Measurements from ENCODE around the gene SLIT1. TPM values are rescaled to one million over a fixed set of nuclear protein-coding genes. Genes with fewer than 3 reads are reported as not detected.

The SLIT1 gene
- total and polyA plus RNA-seq, 2 donors: 0.19 to 0.58 TPM

- H3K4me3 ChIP-seq (ENCODE audit: low read depth, low read length): no peak overlapping the region
- H3K4me1 ChIP-seq (ENCODE audit: insufficient read depth): no peaks in the 10 kb centered on the region
- no peak overlapping the region for H3K27ac ChIP-seq (ENCODE audit: low read depth)
- DNase-seq (ENCODE audit: extremely low spot score): no peak
- WGBS: 88% methylated on average over 5 of the region's 5 CpGs
- H3K36me3 ChIP-seq (ENCODE audit: insufficient read depth): no peaks in the 10 kb centered on the region
Observed at GRCh38 chr10:97017474-97017903, 168.3 kb downstream of the SLIT1 start.

GRCh38 chr10:97016728-97017473, 168.9 kb downstream of the SLIT1 start:
- Histone ChIP-seq H3K4me1 (ENCODE audit: insufficient read depth) (no peaks in the 10 kb centered on the region), H3K27ac (ENCODE audit: low read depth) (no peak overlapping the region), H3K36me3 (ENCODE audit: insufficient read depth) (no peaks in the 10 kb centered on the region), H3K4me3 (ENCODE audit: low read depth, low read length) (no peak overlapping the region)
- WGBS: 84% methylated on average over 15 of the region's 15 CpGs
- DNase-seq (ENCODE audit: extremely low spot score): no peak

GRCh38 chr10:97015240-97015639, 170.5 kb downstream of the SLIT1 start:
- DNase-seq (ENCODE audit: extremely low spot score): no peak
- H3K4me3 ChIP-seq (ENCODE audit: low read depth, low read length): no peak overlapping the region
- WGBS: 48% methylated on average over 1 of the region's 1 CpG

GRCh38 chr10:97013983-97014382, 171.8 kb downstream of the SLIT1 start:
- Histone ChIP-seq H3K4me3 (ENCODE audit: low read depth, low read length) (no peak overlapping the region), H3K27ac (ENCODE audit: low read depth) (no peak overlapping the region), H3K4me1 (ENCODE audit: insufficient read depth) (no peaks in the 10 kb centered on the region), H3K36me3 (ENCODE audit: insufficient read depth) (no peaks in the 10 kb centered on the region)
- WGBS: 93% methylated on average over 8 of the region's 8 CpGs
- no peak for DNase-seq (ENCODE audit: extremely low spot score)

More at GRCh38 chr10:97015240-97015639, 170.5 kb downstream of the SLIT1 start:
- H3K4me1 ChIP-seq (ENCODE audit: insufficient read depth): no peaks in the 10 kb centered on the region
- no peak overlapping the region for H3K27ac ChIP-seq (ENCODE audit: low read depth)
- no peaks in the 10 kb centered on the region for H3K36me3 ChIP-seq (ENCODE audit: insufficient read depth)

GRCh38 chr10:97013568-97013967, 172.2 kb downstream of the SLIT1 start:
- no peaks in the 10 kb centered on the region for H3K36me3 ChIP-seq (ENCODE audit: insufficient read depth)
- 93% methylated on average over 8 of the region's 8 CpGs for WGBS
- no peak for DNase-seq (ENCODE audit: extremely low spot score)
- no peak overlapping the region for H3K27ac ChIP-seq (ENCODE audit: low read depth)
- H3K4me3 ChIP-seq (ENCODE audit: low read depth, low read length): no peak overlapping the region
- H3K4me1 ChIP-seq (ENCODE audit: insufficient read depth): no peaks in the 10 kb centered on the region

- H3K4me1 ChIP-seq (ENCODE audit: insufficient read depth): no peaks in the 10 kb centered on the region
- H3K36me3 ChIP-seq (ENCODE audit: insufficient read depth): no peaks in the 10 kb centered on the region
- DNase-seq (ENCODE audit: extremely low spot score): no peak
- H3K27ac ChIP-seq (ENCODE audit: low read depth): no peak overlapping the region
- WGBS: 87% methylated on average over 8 of the region's 8 CpGs
- H3K4me3 ChIP-seq (ENCODE audit: low read depth, low read length): no peak overlapping the region
Observed at GRCh38 chr10:97012470-97012869, 173.3 kb downstream of the SLIT1 start.

GRCh38 chr10:97011397-97011796, 174.4 kb downstream of the SLIT1 start:
- no peak overlapping the region for H3K27ac ChIP-seq (ENCODE audit: low read depth)
- DNase-seq (ENCODE audit: extremely low spot score): no peak
- no peaks in the 10 kb centered on the region for H3K36me3 ChIP-seq (ENCODE audit: insufficient read depth)

GRCh38 chr10:97010695-97011206, 175.0 kb downstream of the SLIT1 start:
- Histone ChIP-seq H3K36me3 (ENCODE audit: insufficient read depth) (no peaks in the 10 kb centered on the region), H3K4me3 (ENCODE audit: low read depth, low read length) (no peak overlapping the region), H3K4me1 (ENCODE audit: insufficient read depth) (no peaks in the 10 kb centered on the region), H3K27ac (ENCODE audit: low read depth) (no peak overlapping the region)
- 94% methylated on average over 4 of the region's 4 CpGs for WGBS
- no peak for DNase-seq (ENCODE audit: extremely low spot score)

More at GRCh38 chr10:97011397-97011796, 174.4 kb downstream of the SLIT1 start:
- H3K4me1 ChIP-seq (ENCODE audit: insufficient read depth): no peaks in the 10 kb centered on the region
- H3K4me3 ChIP-seq (ENCODE audit: low read depth, low read length): no peak overlapping the region

GRCh38 chr10:97007417-97007816, 178.3 kb downstream of the SLIT1 start:
- no peak overlapping the region for H3K27ac ChIP-seq (ENCODE audit: low read depth)
- H3K36me3 ChIP-seq (ENCODE audit: insufficient read depth): no peaks in the 10 kb centered on the region
- H3K4me3 ChIP-seq (ENCODE audit: low read depth, low read length): no peak overlapping the region
- no peak for DNase-seq (ENCODE audit: extremely low spot score)
- H3K4me1 ChIP-seq (ENCODE audit: insufficient read depth): no peaks in the 10 kb centered on the region
- WGBS: 48% methylated on average over 1 of the region's 1 CpG

- no peaks in the 10 kb centered on the region for H3K36me3 ChIP-seq (ENCODE audit: insufficient read depth)
- H3K4me1 ChIP-seq (ENCODE audit: insufficient read depth): no peaks in the 10 kb centered on the region
- DNase-seq (ENCODE audit: extremely low spot score): no peak
- no peak overlapping the region for H3K27ac ChIP-seq (ENCODE audit: low read depth)
- no peak overlapping the region for H3K4me3 ChIP-seq (ENCODE audit: low read depth, low read length)
- 84% methylated on average over 6 of the region's 6 CpGs for WGBS
Observed at GRCh38 chr10:97006364-97006763, 179.4 kb downstream of the SLIT1 start.

GRCh38 chr10:97005349-97005748, 180.4 kb downstream of the SLIT1 start:
- DNase-seq (ENCODE audit: extremely low spot score): no peak
- no peaks in the 10 kb centered on the region for H3K4me1 ChIP-seq (ENCODE audit: insufficient read depth)
- no peaks in the 10 kb centered on the region for H3K36me3 ChIP-seq (ENCODE audit: insufficient read depth)
- no peak overlapping the region for H3K27ac ChIP-seq (ENCODE audit: low read depth)
- 88% methylated on average over 5 of the region's 5 CpGs for WGBS
- no peak overlapping the region for H3K4me3 ChIP-seq (ENCODE audit: low read depth, low read length)

GRCh38 chr10:97004591-97004990, 181.2 kb downstream of the SLIT1 start:
- no peak overlapping the region for H3K27ac ChIP-seq (ENCODE audit: low read depth)
- H3K4me3 ChIP-seq (ENCODE audit: low read depth, low read length): no peak overlapping the region
- no peak for DNase-seq (ENCODE audit: extremely low spot score)
- H3K36me3 ChIP-seq (ENCODE audit: insufficient read depth): no peaks in the 10 kb centered on the region
- no peaks in the 10 kb centered on the region for H3K4me1 ChIP-seq (ENCODE audit: insufficient read depth)
- 94% methylated on average over 10 of the region's 10 CpGs for WGBS

- no peak for DNase-seq (ENCODE audit: extremely low spot score)
- H3K4me3 ChIP-seq (ENCODE audit: low read depth, low read length): no peak overlapping the region
- no peak overlapping the region for H3K27ac ChIP-seq (ENCODE audit: low read depth)
- H3K36me3 ChIP-seq (ENCODE audit: insufficient read depth): no peaks in the 10 kb centered on the region
- whole genome bisulfite sequencing: 96% methylated on average over 8 of the region's 8 CpGs
- no peaks in the 10 kb centered on the region for H3K4me1 ChIP-seq (ENCODE audit: insufficient read depth)
Observed at GRCh38 chr10:97003804-97004201, 182.0 kb downstream of the SLIT1 start.

GRCh38 chr10:97003151-97003803, 182.5 kb downstream of the SLIT1 start:
- no peaks in the 10 kb centered on the region for H3K36me3 ChIP-seq (ENCODE audit: insufficient read depth)
- no peak for DNase-seq (ENCODE audit: extremely low spot score)
- H3K4me3 ChIP-seq (ENCODE audit: low read depth, low read length): no peak overlapping the region
- no peaks in the 10 kb centered on the region for H3K4me1 ChIP-seq (ENCODE audit: insufficient read depth)
- WGBS: 95% methylated on average over 13 of the region's 13 CpGs
- H3K27ac ChIP-seq (ENCODE audit: low read depth): no peak overlapping the region

All from urinary bladder (tissue), 4 donors.